Stimulated activated CD4-positive, alpha-beta T cell treated with anti-CD3 and anti-CD28 coated beads, TNF-alpha, amount 100 ng/mL, for 24 hours (primary cell): Measurements from ENCODE around the gene SIM1.

Source experiments
- DNase-seq, 3 experiments: peaks; one replicate each; pipeline ENCODE4 v3.0.0-alpha.2; 2020; ENCODE audit warnings: low read depth in 3 of 3

SIM1 gene

GRCh38 chr6:100470422-100471120 lies 5.8 kb upstream of the SIM1 start:
- DNase-seq = no peak

- DNase-seq = no peak
These were observed 4.6 kb upstream of the SIM1 start for GRCh38 chr6:100469101-100469859.

DNA sequence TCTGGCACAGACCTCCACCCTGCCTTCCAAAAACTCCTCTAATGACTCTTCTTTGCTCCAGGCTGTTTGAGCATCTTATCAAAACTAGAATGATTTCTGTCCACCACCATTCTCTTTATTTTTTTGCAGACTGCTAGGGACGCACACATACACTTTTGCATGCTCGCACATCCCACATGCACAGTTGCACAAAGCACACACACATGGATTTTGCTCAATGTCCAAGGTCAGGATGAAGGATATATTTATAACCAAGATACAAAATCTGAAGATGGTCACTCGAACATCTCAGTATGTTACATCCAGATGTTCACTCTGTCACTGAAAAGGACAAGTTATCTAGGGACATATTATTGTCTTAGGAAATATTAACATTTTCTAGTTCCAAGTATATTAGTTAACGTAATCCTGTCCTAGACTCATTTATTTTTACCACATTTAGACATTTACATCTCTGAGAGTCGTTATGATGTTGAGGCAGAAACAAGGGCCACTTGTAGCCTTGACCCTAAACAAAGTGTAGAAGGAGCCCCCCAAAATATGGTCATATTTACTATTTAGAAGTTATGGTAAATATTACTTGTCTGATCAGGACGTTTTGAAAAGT lies 3.4 kb upstream of the SIM1 start:
- DNase-seq = no peak

- DNase-seq = no peak
These were observed 2.7 kb upstream of the SIM1 start for GRCh38 chr6:100467129-100468015.

DNA sequence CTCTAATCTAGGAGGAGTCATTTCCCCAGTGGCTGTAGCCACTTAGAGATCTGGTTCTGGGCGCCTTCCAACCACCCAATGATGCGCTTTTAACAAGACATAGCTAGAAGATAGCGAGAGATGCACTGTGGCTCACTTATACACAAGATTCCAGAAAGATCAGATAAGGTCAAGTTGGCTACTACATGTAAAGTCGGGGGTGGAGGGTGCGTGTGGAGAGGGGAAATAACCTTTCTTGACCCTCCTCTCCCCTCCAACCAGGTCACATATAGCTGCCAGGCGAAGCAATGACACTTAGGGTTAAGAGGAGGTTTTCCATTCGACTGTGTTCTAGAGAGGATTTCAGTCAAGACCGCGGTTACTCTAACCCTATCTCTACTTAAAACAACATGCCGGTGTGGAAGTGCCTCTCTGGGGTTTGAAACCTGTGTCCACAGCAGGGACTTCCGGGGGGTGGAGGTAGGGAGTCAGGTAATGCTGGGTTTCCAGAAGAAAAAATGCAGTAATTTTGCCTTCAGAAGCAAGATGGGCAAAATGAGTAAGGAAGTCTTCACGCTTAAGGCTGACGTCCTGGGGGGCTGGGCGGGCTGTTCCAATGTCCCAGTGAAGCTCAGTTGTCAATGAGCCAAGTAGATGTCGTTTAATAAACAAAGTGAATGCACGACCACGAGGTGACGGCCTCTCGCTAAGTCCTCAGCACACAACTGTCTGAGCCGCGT lies 1.8 kb upstream of the SIM1 start:
- DNase-seq = no peak

DNA sequence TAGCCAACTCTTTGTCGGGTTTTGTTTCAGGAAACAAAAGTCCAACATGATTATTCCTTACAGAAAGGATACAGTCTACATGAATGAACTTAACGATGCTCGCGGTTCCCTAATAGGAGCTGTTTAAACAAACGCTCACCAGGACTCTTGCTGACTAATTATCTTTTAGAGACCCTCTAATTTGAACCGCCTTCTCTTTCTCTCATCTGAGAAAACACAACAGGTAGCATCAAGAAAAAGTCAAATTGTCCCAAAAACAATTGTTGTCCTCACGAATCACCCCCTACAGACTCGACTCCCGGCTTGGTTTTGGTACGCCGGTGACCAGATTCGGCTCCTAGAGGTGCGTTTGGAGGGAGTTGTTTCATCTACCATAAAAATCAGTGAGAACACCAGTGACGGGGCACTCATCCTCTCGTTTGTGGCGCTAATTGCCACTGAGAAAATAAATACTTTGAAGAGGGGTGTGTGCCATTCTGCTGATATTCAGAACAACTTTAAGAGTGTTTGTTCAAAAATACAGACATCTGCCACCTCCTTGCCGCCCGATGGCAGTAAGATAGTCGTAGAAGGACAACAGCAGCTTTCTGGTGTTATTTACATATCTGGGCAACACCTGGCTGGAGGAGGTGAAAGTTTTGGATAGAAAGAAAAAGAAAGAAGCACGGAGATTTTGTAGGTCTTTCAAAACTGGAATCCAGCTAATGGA lies 1.1 kb upstream of the SIM1 start:
- DNase-seq = no peak

GRCh38 chr6:100464162-100464851 lies 414 bp downstream of the SIM1 start:
- no peak for DNase-seq

GRCh38 chr6:100463630-100464161 lies 1.0 kb downstream of the SIM1 start:
- no peak for DNase-seq

DNA sequence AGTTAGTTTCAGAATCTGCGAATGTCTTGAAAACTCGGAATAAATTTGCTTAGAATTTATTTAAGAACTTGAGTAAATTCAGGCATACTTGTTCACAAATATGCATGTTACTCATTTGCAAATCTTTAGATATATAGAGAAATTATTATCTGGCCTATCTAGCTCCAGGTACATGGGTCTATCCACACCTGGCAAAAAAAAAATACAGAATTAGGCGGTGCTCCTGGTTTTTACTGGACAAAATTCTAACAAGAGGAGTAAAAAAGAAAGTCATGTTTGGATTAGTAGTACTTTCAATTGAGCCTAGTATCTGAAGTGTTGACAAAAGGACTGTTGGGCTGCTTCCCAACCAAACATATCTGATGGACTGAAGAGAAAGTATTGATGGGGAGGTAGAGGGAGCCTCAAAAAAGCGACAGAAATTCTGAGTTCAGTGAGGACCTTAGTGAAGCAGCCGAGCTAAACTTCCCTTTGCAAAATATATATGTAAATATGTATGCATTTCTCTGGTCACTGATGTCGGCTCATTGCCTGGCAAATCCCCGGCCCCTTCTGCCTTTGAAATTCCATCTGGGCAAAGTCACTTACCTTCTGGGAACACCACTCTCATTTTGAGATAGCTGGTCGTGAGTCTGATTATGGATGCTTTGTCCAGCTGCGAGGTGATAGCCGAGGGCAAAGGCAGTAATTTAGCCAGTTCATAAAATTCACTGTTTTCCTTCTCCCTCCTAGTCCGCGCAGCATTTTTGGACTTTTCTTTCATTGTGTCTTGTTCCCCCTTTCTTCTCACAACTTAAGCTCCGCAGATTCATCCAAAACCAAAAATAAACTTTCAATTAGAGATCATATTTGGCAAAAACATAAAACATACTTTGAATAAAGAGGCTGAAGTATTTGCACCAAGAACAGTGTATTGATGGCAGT lies 1.8 kb downstream of the SIM1 start:
- DNase-seq = no peak

DNA sequence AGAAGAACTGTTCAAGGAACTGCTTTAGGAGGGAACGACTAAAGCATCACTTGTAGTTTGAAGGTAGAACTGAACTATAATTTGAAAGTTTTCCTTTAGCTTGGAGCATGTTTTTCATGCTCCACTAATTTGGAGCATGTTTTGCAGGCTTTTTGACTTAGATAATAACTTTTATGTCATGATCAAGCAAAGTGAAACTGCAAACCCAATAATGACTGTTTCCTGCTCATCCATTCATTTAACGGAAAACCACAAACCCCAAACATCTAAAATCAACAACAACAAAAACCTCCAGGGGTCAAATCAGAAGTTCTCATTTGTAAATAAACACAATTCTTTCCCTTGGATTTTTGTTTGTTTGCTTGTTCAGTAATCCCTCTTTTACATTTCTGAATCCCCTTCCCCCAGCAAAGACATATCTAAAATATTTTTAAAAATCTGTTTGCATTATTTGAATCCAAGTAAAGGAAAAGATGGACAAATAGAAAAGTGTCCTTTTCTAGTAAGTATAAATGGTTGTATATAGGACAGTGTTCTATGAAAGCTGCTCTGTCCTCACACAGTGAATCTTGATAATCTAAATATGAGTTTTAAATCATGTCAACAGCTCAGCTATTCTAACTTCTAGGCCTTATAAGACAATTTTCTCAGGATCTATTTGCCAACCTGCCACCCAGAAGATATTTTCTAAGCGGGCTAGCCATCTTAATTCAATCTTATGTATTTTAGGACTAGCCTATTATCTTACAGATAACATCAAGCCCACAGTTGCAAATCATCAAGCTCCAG lies 2.6 kb downstream of the SIM1 start:
- DNase-seq = no peak

- no peak for DNase-seq
These were observed 3.3 kb downstream of the SIM1 start for GRCh38 chr6:100461278-100461916.

- no peak for DNase-seq
These were observed 4.0 kb downstream of the SIM1 start for GRCh38 chr6:100460650-100461204.

GRCh38 chr6:100459592-100460184 lies 5.0 kb downstream of the SIM1 start:
- no peak for DNase-seq

DNA sequence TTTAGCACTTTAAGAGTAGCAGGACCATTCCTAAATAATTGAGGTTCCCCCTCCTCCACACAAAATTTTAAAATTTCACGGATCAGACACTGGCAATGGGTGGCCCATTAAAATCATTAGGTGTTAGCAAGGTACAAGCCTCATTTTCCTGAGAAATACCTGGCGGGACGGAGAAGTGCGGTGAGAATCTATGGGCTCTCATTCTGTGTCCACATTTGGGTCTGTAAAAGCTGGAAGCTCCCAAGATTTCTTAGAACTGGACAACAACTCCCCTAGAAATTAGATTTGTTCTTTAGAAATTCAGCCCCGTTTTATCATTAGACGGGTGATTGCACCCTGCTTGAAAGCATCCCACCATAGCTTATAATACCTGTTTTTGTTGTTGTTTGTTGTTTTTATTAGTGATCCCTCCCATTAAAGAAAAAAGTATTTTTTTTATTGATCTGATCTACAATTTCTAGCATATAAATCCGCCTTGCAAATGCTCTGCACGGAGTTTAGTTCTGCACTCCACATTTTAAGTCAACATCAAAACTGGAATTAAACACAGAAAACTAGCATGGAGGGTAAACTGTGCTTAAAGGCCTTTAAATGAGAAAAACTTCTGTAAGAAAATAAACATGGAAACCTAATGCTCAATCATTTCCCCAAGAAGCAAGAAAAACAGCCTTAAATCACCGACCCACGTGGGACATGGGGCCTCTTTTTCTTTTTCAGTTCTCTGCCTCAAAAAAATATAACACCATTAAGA lies 5.7 kb downstream of the SIM1 start:
- no peak for DNase-seq

DNA sequence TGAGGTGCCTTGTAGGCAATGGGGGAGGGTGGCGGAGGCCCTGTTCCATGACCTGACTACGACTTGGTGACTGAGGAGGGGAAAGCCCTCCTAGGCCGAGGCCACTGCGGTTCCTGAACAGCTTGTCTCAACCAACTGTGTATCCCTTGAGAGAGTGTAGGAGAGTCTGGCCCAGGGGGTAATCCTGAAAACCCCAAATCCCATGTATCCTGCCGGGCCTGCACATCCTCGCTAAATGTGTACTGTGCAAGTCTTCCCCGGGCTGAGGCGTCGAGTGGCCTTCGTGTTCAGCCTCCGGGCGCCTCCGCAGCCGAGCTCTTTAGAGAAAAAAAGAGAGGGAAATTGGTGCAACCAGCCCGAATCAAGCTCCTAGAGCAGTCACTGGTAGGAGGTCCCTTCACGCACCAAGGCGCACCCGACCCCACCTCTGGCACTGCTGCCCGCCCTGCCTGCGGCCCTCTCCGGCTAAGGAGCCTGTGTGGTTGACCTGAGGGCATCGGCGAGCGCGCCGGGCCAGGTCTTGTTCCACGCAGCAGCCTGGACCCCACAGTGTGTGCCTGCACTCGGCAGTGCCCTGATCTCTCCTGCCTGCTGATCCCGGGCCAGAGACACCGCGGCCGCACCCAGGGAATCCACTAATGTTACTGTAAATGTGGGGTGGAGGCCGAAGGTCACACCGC lies 7.3 kb downstream of the SIM1 start:
- DNase-seq = no peak

- DNase-seq = no peak
These were observed 7.8 kb downstream of the SIM1 start for GRCh38 chr6:100456908-100457235.
